Caco-2 (cell line): ENCODE measurements around the gene ZBTB7B. TPM values are rescaled to one million over a fixed set of nuclear protein-coding genes. Genes with fewer than 3 reads are reported as not detected.

Experiments used
- BruUV-seq: library from RNA; stranded (reverse); fragments of 400-500 nt; replicated peaks from 2 replicates; lab custom pipeline; 2021; lab: Mats Ljungman, UMichigan
- CTCF ChIA-PET: fragments of 300-600 bp; sonication (Branson Sonifier 250); formaldehyde crosslinking; loops from one replicate; lab custom pipeline; 2022; ENCODE audit warnings: antibody characterized with exemption; lab: Charles Lee
- POLR2A ChIA-PET: fragments of 300-600 bp; sonication (Branson Sonifier 250); formaldehyde crosslinking; loops from one replicate; lab custom pipeline; 2022; ENCODE audit warnings: antibody characterized with exemption; lab: Charles Lee
- DNase-seq, 2 experiments: peaks; one replicate each; pipeline versions ENCODE4 v3.0.0 to v3.0.0-alpha.2; 2020 to 2022
- H3K27me3 ChIP-seq: replicated peaks from 2 replicates; pipeline ENCODE4 v1.6.0; 2011; ENCODE audit warnings: low read length; ENCODE audit not compliant: control insufficient read depth, insufficient read depth
- H3K36me3 ChIP-seq: 2 replicates; pipeline ENCODE4 v1.5.1; 2011; ENCODE audit warnings: low read length; ENCODE audit not compliant: control insufficient read depth, insufficient read depth
- H3K4me1 ChIP-seq: fragments of 250-450 bp; sonication (Bioruptor Pico); 2 replicates; pipeline ENCODE4 v1.5.1; 2020; ENCODE audit warnings: mild to moderate bottlenecking
- H3K4me3 ChIP-seq: 2 replicates; pipeline ENCODE4 v1.5.1; 2011; ENCODE audit warnings: low read depth, mild to moderate bottlenecking, control low read depth, low read length
- H3K9me3 ChIP-seq: fragments of 250-450 bp; sonication (Bioruptor Pico); 2 replicates; pipeline ENCODE4 v1.5.1; 2020; ENCODE audit warnings: mild to moderate bottlenecking, moderate library complexity
- H3K27ac Mint-ChIP-seq: one replicate; pipeline ENCODE4 v1.8.0; 2022; ENCODE audit warnings: mixed read lengths; ENCODE audit not compliant: unreplicated experiment
- H3K27me3 Mint-ChIP-seq: one replicate; pipeline ENCODE4 v1.8.0; 2022; ENCODE audit warnings: mixed read lengths; ENCODE audit not compliant: insufficient read depth, unreplicated experiment
- H3K36me3 Mint-ChIP-seq: one replicate; pipeline ENCODE4 v1.8.0; 2022; ENCODE audit warnings: mild to moderate bottlenecking, mixed read lengths; ENCODE audit not compliant: insufficient read depth, unreplicated experiment
- H3K4me1 Mint-ChIP-seq: one replicate; pipeline ENCODE4 v1.8.0; 2022; ENCODE audit warnings: low read depth, mixed read lengths; ENCODE audit not compliant: unreplicated experiment
- H3K4me3 Mint-ChIP-seq: one replicate; pipeline ENCODE4 v1.8.0; 2022; ENCODE audit warnings: mild to moderate bottlenecking, moderate library complexity, mixed read lengths; ENCODE audit not compliant: unreplicated experiment
- H3K9me3 Mint-ChIP-seq: one replicate; pipeline ENCODE4 v1.8.0; 2022; ENCODE audit warnings: mixed read lengths; ENCODE audit not compliant: unreplicated experiment
- CTCF ChIP-seq, 2 experiments: fragments of 200-600 bp in 1 of 2; IDR thresholded peaks; 1 replicate in 1 of 2; 2 replicates in 1 of 2; pipeline versions ENCODE4 v1.5.1 to v1.8.0; 2011 to 2022; ENCODE audit warnings: antibody characterized with exemption in 1 of 2, control low read depth in 1 of 2, inconsistent platforms in 1 of 2, low read depth in 1 of 2, low read length in 1 of 2, mild to moderate bottlenecking in 1 of 2, moderate library complexity in 1 of 2; ENCODE audit not compliant: insufficient read depth in 1 of 2, severe bottlenecking in 1 of 2, unreplicated experiment in 1 of 2
- intact Hi-C: fragments of 100-400 bp; cut with micrococcal nuclease; formaldehyde crosslinking; loops from one replicate; pipeline ENCODE4 v1.10.0; 2022; ENCODE audit not compliant: unreplicated experiment
- total RNA-seq: library from RNA; stranded (reverse); gene quantifications from 2 replicates; pipeline ENCODE4 v1.2.3, GENCODE V29; 2022

The ZBTB7B gene
- total RNA-seq, 1 experiment from 2014 or later: 46.8 TPM

GRCh38 chr1:155038602-155039307 is 36.2 kb downstream of the ZBTB7B start:
- no TSS peak for BruUV-seq
- CTCF ChIA-PET: interaction anchor here (0.6 to 2.4 kb wide), 5 partner anchors 12 to 105 kb away, joined by 3 to 6 read pairs (median 4); partner anchors contain the start of gene ADAM15
- intact Hi-C loops: no loop called here
- H3K9me3 ChIP-seq: no peaks in the 10 kb centered on the region
- H3K27me3 Mint-ChIP-seq: peaks cover 4% of the 10 kb centered on the region
- no peaks in the 10 kb centered on the region for H3K9me3 Mint-ChIP-seq
- peaks cover 14% of the 10 kb centered on the region for H3K4me1 Mint-ChIP-seq
- peaks cover 8% of the 10 kb centered on the region; the same call in 1 of the 2 replicates for H3K4me1 ChIP-seq
- no peaks in the 10 kb centered on the region for H3K36me3 Mint-ChIP-seq
- DNase-seq: no peak
- no peak overlapping the region for H3K4me3 Mint-ChIP-seq
- H3K27me3 ChIP-seq: no peaks in the 10 kb centered on the region
- no peak for TF ChIP-seq CTCF (IDR thresholded peaks at IDR 0.05; ENCODE audit: insufficient read depth in 1 of 2, low read depth in 1 of 2, low read length in 1 of 2, severe bottlenecking in 1 of 2, unreplicated experiment in 1 of 2)
- no peak overlapping the region for H3K4me3 ChIP-seq
- no peaks in the 10 kb centered on the region for H3K36me3 ChIP-seq
- H3K27ac Mint-ChIP-seq: no peak overlapping the region
- POLR2A ChIA-PET: no interaction called here

GRCh38 chr1:155039308-155039669 is 36.7 kb downstream of the ZBTB7B start:
- Mint-ChIP-seq H3K4me1 (peaks cover 17% of the 10 kb centered on the region), H3K27ac (no peak overlapping the region), H3K9me3 (no peaks in the 10 kb centered on the region), H3K4me3 (no peak overlapping the region), H3K36me3 (no peaks in the 10 kb centered on the region), H3K27me3 (peaks cover 4% of the 10 kb centered on the region)
- no peaks in the 10 kb centered on the region for H3K9me3 ChIP-seq
- no peaks in the 10 kb centered on the region for H3K27me3 ChIP-seq
- no TSS peak for BruUV-seq
- H3K36me3 ChIP-seq: no peaks in the 10 kb centered on the region
- intact Hi-C loops: no loop called here
- no peak overlapping the region for H3K4me3 ChIP-seq
- H3K4me1 ChIP-seq: peaks cover 10% of the 10 kb centered on the region; the same call in 1 of the 2 replicates
- DNase-seq: no peak
- ChIA-PET POLR2A (no interaction called here), CTCF (interaction anchor here (0.6 to 2.4 kb wide), 6 partner anchors 9 to 155 kb away, joined by 3 to 6 read pairs (median 5); partner anchors contain the start of gene ADAM15)
- no peak for TF ChIP-seq CTCF (IDR thresholded peaks at IDR 0.05; ENCODE audit: insufficient read depth in 1 of 2, low read depth in 1 of 2, low read length in 1 of 2, severe bottlenecking in 1 of 2, unreplicated experiment in 1 of 2)

DNA sequence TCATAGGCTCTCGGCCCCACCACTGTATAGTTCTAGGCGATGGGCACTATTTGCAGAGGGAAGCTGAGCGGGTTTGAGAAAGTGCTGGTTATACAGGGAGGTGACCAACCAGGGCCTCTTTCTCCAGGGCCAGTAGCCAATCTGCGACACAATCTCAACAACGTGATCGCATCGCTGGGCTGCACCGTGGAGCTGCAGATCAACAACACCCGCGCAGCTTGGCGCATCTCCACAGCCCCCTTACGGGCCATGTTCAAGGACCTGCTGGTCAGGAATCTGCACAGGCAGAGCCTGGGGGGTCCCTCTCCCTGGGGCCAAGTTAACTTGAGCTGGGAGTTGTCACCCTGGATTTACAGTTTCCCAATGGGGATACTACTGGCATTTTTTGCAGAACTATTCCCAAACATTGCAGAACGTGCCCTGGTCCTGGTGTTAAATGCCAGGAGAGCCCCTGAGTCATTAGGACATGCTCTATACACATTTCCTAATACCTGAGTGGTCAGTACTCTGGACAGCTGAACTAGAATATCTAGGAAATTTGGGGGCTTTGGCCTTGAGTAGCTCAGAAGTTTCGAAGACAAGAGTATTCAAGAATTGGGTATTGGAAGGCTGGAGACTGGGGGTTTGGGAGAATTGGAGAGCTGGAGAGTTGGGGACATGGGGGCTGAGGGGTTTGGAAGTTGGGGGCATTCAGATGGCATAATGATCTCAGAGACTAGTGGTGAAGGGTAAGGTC is 37.9 kb downstream of the ZBTB7B start:
- Mint-ChIP-seq H3K27me3 (no peaks in the 10 kb centered on the region), H3K4me1 (peaks cover 17% of the 10 kb centered on the region), H3K4me3 (no peak overlapping the region), H3K27ac (no peak overlapping the region), H3K36me3 (no peaks in the 10 kb centered on the region), H3K9me3 (no peaks in the 10 kb centered on the region)
- no peaks in the 10 kb centered on the region for H3K27me3 ChIP-seq
- ChIA-PET POLR2A (no interaction called here), CTCF (interaction anchor here (0.7 to 2.0 kb wide), 5 partner anchors 10 to 133 kb away, joined by 3 to 6 read pairs (median 4); partner anchors contain the start of gene KRTCAP2)
- H3K36me3 ChIP-seq: no peaks in the 10 kb centered on the region
- TF ChIP-seq CTCF (IDR thresholded peaks at IDR 0.05; ENCODE audit: insufficient read depth in 1 of 2, low read depth in 1 of 2, low read length in 1 of 2, severe bottlenecking in 1 of 2, unreplicated experiment in 1 of 2): no peak
- no peaks in the 10 kb centered on the region for H3K9me3 ChIP-seq
- intact Hi-C loops: no loop called here
- DNase-seq: no peak
- peaks cover 10% of the 10 kb centered on the region; the same call in 1 of the 2 replicates for H3K4me1 ChIP-seq
- BruUV-seq: no TSS peak
- H3K4me3 ChIP-seq: no peak overlapping the region
